Ishikawa (cell line): ENCODE data around the gene GRIK2.
A peak's percentile ranks its signal among the peaks of the same experiment; 100 is the strongest.

Source experiments
- CEBPB ChIP-seq: IDR thresholded peaks from 2 replicates; pipeline ENCODE4 v1.6.1; 2012
- CREB1 ChIP-seq: IDR thresholded peaks from 2 replicates; pipeline ENCODE4 v1.6.1; 2012; ENCODE audit warnings: low read depth
- EGR1 ChIP-seq: IDR thresholded peaks from 2 replicates; pipeline ENCODE4 v1.6.1; 2012
- EP300 ChIP-seq: IDR thresholded peaks from 2 replicates; pipeline ENCODE4 v1.6.1; 2012; ENCODE audit warnings: borderline replicate concordance
- FOXM1 ChIP-seq: IDR thresholded peaks from 2 replicates; pipeline ENCODE4 v1.6.1; 2012; ENCODE audit warnings: low read depth, borderline replicate concordance
- NFIC ChIP-seq: IDR thresholded peaks from 2 replicates; pipeline ENCODE4 v1.6.1; 2012
- RAD21 ChIP-seq: IDR thresholded peaks from 2 replicates; pipeline ENCODE4 v1.6.1; 2012; ENCODE audit warnings: low read depth
- REST ChIP-seq: IDR thresholded peaks from 2 replicates; pipeline ENCODE4 v1.6.1; 2012; ENCODE audit warnings: low read depth, mild to moderate bottlenecking
- TAF1 ChIP-seq: IDR thresholded peaks from 2 replicates; pipeline ENCODE4 v1.6.1; 2012; ENCODE audit warnings: low read depth, mild to moderate bottlenecking
- TCF12 ChIP-seq: IDR thresholded peaks from 2 replicates; pipeline ENCODE4 v1.6.1; 2012; ENCODE audit warnings: low read depth
- TEAD4 ChIP-seq: IDR thresholded peaks from 2 replicates; pipeline ENCODE4 v1.6.1; 2012
- YY1 ChIP-seq: IDR thresholded peaks from 2 replicates; pipeline ENCODE4 v1.6.1; 2012; ENCODE audit warnings: low read depth
- ZBTB7A ChIP-seq: IDR thresholded peaks from 2 replicates; pipeline ENCODE4 v1.6.1; 2012; ENCODE audit warnings: low read depth
- TF ChIP-seq, protein P1 (sequence below): IDR thresholded peaks from 2 replicates; pipeline ENCODE4 v1.6.1; 2012
- TF ChIP-seq, protein P2 (sequence below): IDR thresholded peaks from 2 replicates; pipeline ENCODE4 v1.6.1; 2012

GRIK2 gene

GRCh38 chr6:101666256-101666655, 272.7 kb downstream of the GRIK2 start:
- TF ChIP-seq RAD21: no peak
- peak; percentile 43 for TF ChIP-seq NFIC

- TF ChIP-seq ZBTB7A: no peak
Measured at GRCh38 chr6:101668496-101669030, 275.1 kb downstream of the GRIK2 start.

DNA sequence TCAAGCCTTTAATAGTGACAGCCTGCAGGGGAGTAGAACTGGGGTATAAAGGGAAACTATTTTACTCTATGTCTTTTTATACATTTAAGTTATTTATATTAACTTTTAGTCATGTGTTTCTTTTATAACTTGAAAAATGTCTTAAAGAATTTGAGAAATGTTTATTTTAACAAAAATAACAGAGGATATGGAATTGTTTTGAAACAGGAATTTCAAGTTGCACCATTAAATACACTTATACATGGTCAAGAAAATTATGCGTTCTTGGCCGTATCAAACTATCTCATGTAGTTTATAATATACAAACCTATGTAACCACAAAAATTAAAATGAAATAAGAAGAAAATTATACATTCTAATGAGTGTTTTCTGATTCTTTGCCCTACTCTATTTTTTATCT, 282.7 kb downstream of the GRIK2 start:
- no peak for TF ChIP-seq YY1
- TF ChIP-seq TEAD4: no peak
- TF ChIP-seq TCF12: no peak
- TF ChIP-seq TAF1: no peak
- TF ChIP-seq NFIC: no peak
- TF ChIP-seq EP300: no peak
- no peak for TF ChIP-seq REST
- TF ChIP-seq EGR1: no peak
- no peak for TF ChIP-seq CREB1
- TF ChIP-seq RAD21: no peak
- TF ChIP-seq, protein P1, sequence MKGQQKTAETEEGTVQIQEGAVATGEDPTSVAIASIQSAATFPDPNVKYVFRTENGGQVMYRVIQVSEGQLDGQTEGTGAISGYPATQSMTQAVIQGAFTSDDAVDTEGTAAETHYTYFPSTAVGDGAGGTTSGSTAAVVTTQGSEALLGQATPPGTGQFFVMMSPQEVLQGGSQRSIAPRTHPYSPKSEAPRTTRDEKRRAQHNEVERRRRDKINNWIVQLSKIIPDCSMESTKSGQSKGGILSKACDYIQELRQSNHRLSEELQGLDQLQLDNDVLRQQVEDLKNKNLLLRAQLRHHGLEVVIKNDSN: no peak
- TF ChIP-seq, protein P2, sequence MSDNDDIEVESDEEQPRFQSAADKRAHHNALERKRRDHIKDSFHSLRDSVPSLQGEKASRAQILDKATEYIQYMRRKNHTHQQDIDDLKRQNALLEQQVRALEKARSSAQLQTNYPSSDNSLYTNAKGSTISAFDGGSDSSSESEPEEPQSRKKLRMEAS: no peak
- no peak for TF ChIP-seq CEBPB

GRCh38 chr6:101682937-101683336, 289.4 kb downstream of the GRIK2 start:
- TF ChIP-seq TCF12: no peak
- TF ChIP-seq REST: no peak
- no peak for TF ChIP-seq NFIC
- no peak for TF ChIP-seq FOXM1
- TF ChIP-seq ZBTB7A: no peak
- TF ChIP-seq RAD21: no peak
- no peak for TF ChIP-seq YY1
- TF ChIP-seq, protein P1: no peak
- no peak for TF ChIP-seq EP300
- no peak for TF ChIP-seq CREB1

DNA sequence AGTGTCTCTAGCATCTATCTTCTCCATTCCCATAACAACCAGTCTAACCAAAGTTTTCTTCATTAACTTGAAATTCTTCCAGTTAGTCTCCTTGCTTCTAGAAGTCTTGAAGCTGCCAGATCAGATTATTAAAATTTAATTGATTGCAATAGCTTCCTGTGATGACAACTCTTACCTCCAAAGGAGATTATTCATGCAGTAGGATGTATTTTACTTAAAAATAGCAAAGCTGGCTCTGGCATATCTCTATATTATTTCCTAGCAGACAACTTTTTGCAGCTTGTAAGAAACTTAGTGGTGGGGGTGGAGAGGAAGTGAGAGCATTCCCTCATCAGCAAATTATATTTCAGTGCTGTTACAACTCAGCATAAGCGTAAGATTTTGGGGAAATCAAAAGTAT, 290.4 kb downstream of the GRIK2 start:
- TF ChIP-seq RAD21: no peak
- TF ChIP-seq, protein P2: no peak
- TF ChIP-seq TEAD4: no peak
- no peak for TF ChIP-seq CREB1
- TF ChIP-seq FOXM1: no peak
- TF ChIP-seq TAF1: no peak
- TF ChIP-seq YY1: no peak
- TF ChIP-seq, protein P1: no peak
- no peak for TF ChIP-seq NFIC
- TF ChIP-seq EP300: no peak
- no peak for TF ChIP-seq ZBTB7A
- no peak for TF ChIP-seq EGR1
- TF ChIP-seq REST: no peak
